ENCODE data around the gene USP20.
A peak's percentile ranks its signal among the peaks of the same experiment; 100 is the strongest.

The USP20 gene

DNA sequence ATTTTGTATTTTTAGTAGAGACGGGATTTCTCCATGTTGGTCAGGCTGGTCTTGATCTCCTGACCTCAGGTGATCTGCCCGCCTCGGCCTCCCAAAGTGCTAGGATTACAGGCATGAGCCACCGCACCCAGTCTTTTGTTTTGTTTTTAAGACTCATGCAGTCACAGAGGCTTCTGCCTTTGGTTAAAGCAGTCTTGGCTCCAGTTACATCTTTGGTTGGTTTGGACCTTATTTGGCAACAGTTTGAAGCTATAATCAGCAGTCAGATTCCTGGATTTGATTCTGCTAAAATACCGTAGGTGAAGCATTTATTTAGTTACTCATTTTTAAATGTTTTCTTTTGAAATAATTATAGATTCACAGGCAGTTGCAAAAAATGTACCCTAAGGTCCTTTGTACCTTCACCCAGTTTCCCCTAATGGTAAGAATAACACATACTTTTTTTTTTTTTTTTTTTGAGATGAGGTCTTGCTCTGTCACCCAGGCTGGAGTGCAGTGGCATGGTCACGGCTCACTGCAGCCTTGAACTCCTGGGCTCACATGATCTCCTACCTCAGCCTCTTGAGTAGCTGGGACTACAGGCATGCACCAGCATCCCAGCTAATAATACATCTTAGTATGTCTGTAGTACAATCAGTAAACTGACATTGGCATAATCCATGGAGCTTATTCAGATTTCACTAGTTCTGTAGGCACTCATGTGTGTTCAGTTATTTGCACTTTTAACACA, 15.7 kb downstream of the USP20 start:
- no peak for ATAC-seq
- TF ChIP-seq, protein P1, sequence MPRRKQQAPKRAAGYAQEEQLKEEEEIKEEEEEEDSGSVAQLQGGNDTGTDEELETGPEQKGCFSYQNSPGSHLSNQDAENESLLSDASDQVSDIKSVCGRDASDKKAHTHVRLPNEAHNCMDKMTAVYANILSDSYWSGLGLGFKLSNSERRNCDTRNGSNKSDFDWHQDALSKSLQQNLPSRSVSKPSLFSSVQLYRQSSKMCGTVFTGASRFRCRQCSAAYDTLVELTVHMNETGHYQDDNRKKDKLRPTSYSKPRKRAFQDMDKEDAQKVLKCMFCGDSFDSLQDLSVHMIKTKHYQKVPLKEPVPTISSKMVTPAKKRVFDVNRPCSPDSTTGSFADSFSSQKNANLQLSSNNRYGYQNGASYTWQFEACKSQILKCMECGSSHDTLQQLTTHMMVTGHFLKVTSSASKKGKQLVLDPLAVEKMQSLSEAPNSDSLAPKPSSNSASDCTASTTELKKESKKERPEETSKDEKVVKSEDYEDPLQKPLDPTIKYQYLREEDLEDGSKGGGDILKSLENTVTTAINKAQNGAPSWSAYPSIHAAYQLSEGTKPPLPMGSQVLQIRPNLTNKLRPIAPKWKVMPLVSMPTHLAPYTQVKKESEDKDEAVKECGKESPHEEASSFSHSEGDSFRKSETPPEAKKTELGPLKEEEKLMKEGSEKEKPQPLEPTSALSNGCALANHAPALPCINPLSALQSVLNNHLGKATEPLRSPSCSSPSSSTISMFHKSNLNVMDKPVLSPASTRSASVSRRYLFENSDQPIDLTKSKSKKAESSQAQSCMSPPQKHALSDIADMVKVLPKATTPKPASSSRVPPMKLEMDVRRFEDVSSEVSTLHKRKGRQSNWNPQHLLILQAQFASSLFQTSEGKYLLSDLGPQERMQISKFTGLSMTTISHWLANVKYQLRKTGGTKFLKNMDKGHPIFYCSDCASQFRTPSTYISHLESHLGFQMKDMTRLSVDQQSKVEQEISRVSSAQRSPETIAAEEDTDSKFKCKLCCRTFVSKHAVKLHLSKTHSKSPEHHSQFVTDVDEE (CRISPR knock-in tag; IDR thresholded peaks at IDR 0.05): no peak
- TF ChIP-seq TOX (CRISPR knock-in tag; IDR thresholded peaks at IDR 0.05; ENCODE audit: borderline replicate concordance): no peak

DNA sequence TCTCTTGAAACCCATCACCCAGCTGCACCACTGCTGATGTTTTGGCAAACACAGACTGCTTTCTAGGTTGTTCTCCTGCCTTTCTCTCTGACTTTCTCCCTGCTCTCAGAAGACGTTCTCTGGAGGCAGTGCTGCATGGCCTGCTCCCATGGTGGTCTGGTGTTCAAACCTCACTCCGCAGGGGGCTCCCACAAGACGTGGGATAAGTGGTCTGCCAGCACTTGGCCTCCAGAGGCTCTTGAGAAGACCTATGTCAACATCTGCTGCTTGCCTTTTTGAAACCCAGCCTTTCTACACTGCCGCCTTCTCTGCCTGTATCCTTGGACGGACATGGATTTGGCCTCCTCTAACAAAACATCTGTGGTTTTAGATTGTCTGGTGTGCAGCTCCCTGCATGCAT, 16.6 kb downstream of the USP20 start:
- no peak for TF ChIP-seq ZFP30 (CRISPR knock-in tag; IDR thresholded peaks at IDR 0.05)
- TF ChIP-seq, protein P2, sequence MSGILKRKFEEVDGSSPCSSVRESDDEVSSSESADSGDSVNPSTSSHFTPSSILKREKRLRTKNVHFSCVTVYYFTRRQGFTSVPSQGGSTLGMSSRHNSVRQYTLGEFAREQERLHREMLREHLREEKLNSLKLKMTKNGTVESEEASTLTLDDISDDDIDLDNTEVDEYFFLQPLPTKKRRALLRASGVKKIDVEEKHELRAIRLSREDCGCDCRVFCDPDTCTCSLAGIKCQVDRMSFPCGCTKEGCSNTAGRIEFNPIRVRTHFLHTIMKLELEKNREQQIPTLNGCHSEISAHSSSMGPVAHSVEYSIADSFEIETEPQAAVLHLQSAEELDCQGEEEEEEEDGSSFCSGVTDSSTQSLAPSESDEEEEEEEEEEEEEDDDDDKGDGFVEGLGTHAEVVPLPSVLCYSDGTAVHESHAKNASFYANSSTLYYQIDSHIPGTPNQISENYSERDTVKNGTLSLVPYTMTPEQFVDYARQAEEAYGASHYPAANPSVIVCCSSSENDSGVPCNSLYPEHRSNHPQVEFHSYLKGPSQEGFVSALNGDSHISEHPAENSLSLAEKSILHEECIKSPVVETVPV (CRISPR knock-in tag; IDR thresholded peaks at IDR 0.05): no peak
- no peak for TF ChIP-seq ISL1 (CRISPR knock-in tag; IDR thresholded peaks at IDR 0.05)
- TF ChIP-seq GLIS3 (CRISPR knock-in tag; IDR thresholded peaks at IDR 0.05): no peak
- no peak for TF ChIP-seq ZFP3 (CRISPR knock-in tag; IDR thresholded peaks at IDR 0.05)
- TF ChIP-seq, protein P1 (CRISPR knock-in tag; IDR thresholded peaks at IDR 0.05): no peak
- no peak for TF ChIP-seq ARNTL (CRISPR knock-in tag; IDR thresholded peaks at IDR 0.05; ENCODE audit: borderline replicate concordance, low read depth)
- no peak for ATAC-seq

DNA sequence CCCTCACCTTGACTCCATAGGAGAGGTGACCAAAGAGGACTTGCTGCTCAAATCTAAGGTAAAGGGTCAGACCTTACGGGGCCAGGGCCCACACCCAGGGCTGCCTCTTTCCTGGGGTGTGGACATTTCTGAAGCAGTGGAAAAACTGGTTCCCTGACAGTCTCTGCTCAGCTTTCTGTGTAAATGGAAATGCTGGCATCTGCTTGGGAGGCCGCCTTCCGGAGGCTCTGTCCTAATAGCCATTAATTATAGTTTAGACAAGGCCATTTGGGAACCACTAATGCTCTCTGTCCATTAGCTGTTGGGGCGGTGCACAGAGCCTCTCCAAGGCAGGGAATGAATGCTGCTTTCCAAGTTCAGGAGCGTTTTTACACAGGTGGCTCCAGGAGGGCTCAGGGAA, 17.3 kb downstream of the USP20 start:
- no peak for ATAC-seq
- TF ChIP-seq ZNF565 (CRISPR knock-in tag; conservative IDR thresholded peaks at IDR 0.05; ENCODE audit: low read depth) (no peak), ZFP3 (CRISPR knock-in tag; IDR thresholded peaks at IDR 0.05) (no peak), ZFP30 (CRISPR knock-in tag; IDR thresholded peaks at IDR 0.05) (no peak), ISL1 (CRISPR knock-in tag; IDR thresholded peaks at IDR 0.05) (peak; percentile 31; the same call in 1 of the 2 replicates), TCF4 (CRISPR knock-in tag; IDR thresholded peaks at IDR 0.05; ENCODE audit: borderline replicate concordance) (peak; percentile 36; the same call in 1 of the 2 replicates), ESRRG (CRISPR knock-in tag; IDR thresholded peaks at IDR 0.05) (no peak), ZC3H10 (CRISPR knock-in tag; IDR thresholded peaks at IDR 0.05) (no peak), CSDC2 (CRISPR knock-in tag; IDR thresholded peaks at IDR 0.05) (no peak), OSR1 (CRISPR knock-in tag; IDR thresholded peaks at IDR 0.05) (no peak), GLIS3 (CRISPR knock-in tag; IDR thresholded peaks at IDR 0.05) (no peak)
- TF ChIP-seq, protein P1 (CRISPR knock-in tag; IDR thresholded peaks at IDR 0.05): peak; percentile 57; the same call in 1 of the 2 replicates
- TF ChIP-seq, protein P2 (CRISPR knock-in tag; IDR thresholded peaks at IDR 0.05): no peak
